ENCODE measurements around the gene SLC25A11. TPM values are rescaled to one million over a fixed set of nuclear protein-coding genes. Genes with fewer than 3 reads are reported as not detected.

SLC25A11 gene
- polyA plus RNA-seq, 3 donors from 2014 or later: 139 to 196 (median 139) TPM

Other genes with a start within 250 kb of the SLC25A11 start
- gene PELP1, start 235.9 kb downstream of the SLC25A11 start, polyA plus RNA-seq: 10 to 100 TPM in 1 of 3 donors, 1 to 10 TPM in 2; 3.8 to 11.1 (median 4.6) TPM
- gene ARRB2, start 229.4 kb downstream of the SLC25A11 start, polyA plus RNA-seq: 10 to 100 TPM; 46.0 to 70.9 (median 60.4) TPM
- gene MED11, start 208.6 kb downstream of the SLC25A11 start, polyA plus RNA-seq: 10 to 100 TPM; 26.2 to 52.1 (median 37.6) TPM
- not detected for gene ZMYND15, start 200.2 kb downstream of the SLC25A11 start, polyA plus RNA-seq
- 1 to 10 TPM; 1.1 to 2.2 (median 1.1) TPM for gene CXCL16, start 200.1 kb downstream of the SLC25A11 start, polyA plus RNA-seq
- gene TM4SF5, start 168.2 kb downstream of the SLC25A11 start, polyA plus RNA-seq: not detected
- gene VMO1, start 153.7 kb downstream of the SLC25A11 start, polyA plus RNA-seq: not detected
- gene GLTPD2, start 151.1 kb downstream of the SLC25A11 start, polyA plus RNA-seq: under 1 TPM in 2 of 3 donors, not detected in 1; 0.57 to 0.74 TPM
- gene PSMB6, start 143.9 kb downstream of the SLC25A11 start, polyA plus RNA-seq: 100 to 1,000 TPM; 327 to 701 (median 348) TPM
- 1 to 10 TPM in 1 of 3 donors, under 1 TPM in 1, not detected in 1; 0.78 to 2.0 TPM for gene PLD2, start 132.9 kb downstream of the SLC25A11 start, polyA plus RNA-seq
- 10 to 100 TPM in 1 of 3 donors, 1 to 10 TPM in 2; 2.0 to 13.5 (median 3.8) TPM for gene MINK1, start 106.7 kb downstream of the SLC25A11 start, polyA plus RNA-seq
- gene C17orf107, start 40.5 kb downstream of the SLC25A11 start, polyA plus RNA-seq: 1 to 10 TPM in 2 of 3 donors, under 1 TPM in 1; 0.22 to 1.7 (median 1.3) TPM
- 1 to 10 TPM; 2.7 to 4.9 (median 3.9) TPM for gene CHRNE, start 36.9 kb downstream of the SLC25A11 start, polyA plus RNA-seq
- gene GP1BA, start 7.8 kb downstream of the SLC25A11 start, polyA plus RNA-seq: 1 to 10 TPM in 1 of 3 donors, under 1 TPM in 1, not detected in 1; 0.38 to 1.3 TPM
- 10 to 100 TPM; 62.3 to 78.2 (median 73.1) TPM for gene RNF167, start 222 bp upstream of the SLC25A11 start, polyA plus RNA-seq
- 1,000 to 10,000 TPM; 3,573 to 4,444 (median 3,740) TPM for gene PFN1, start 8.5 kb upstream of the SLC25A11 start, polyA plus RNA-seq
- 1 to 10 TPM; 1.6 to 4.2 (median 4.1) TPM for gene ENO3, start 11.1 kb upstream of the SLC25A11 start, polyA plus RNA-seq
- 100 to 1,000 TPM; 117 to 164 (median 155) TPM for gene SPAG7, start 27.8 kb upstream of the SLC25A11 start, polyA plus RNA-seq
- gene CAMTA2, start 47.6 kb upstream of the SLC25A11 start, polyA plus RNA-seq: 10 to 100 TPM in 2 of 3 donors, 1 to 10 TPM in 1; 2.5 to 22.9 (median 12.0) TPM
- under 1 TPM in 2 of 3 donors, not detected in 1; 0.29 to 0.35 TPM for gene INCA1, start 57.5 kb upstream of the SLC25A11 start, polyA plus RNA-seq
- gene KIF1C, start 57.9 kb upstream of the SLC25A11 start, polyA plus RNA-seq: 1 to 10 TPM in 2 of 3 donors, under 1 TPM in 1; 0.76 to 5.7 (median 4.0) TPM
- not detected for gene SLC52A1, start 95.4 kb upstream of the SLC25A11 start, polyA plus RNA-seq
- under 1 TPM in 2 of 3 donors, not detected in 1; 0.51 to 0.61 TPM for gene ZFP3, start 138.4 kb upstream of the SLC25A11 start, polyA plus RNA-seq
- gene ZNF232, start 171.8 kb upstream of the SLC25A11 start, polyA plus RNA-seq: 1 to 10 TPM; 1.8 to 9.8 (median 4.4) TPM
- gene USP6, start 176.0 kb upstream of the SLC25A11 start, polyA plus RNA-seq: under 1 TPM; 0.03 to 0.12 (median 0.03) TPM